H9 (cell line): ENCODE measurements around the gene GAMT. TPM values are rescaled to one million over a fixed set of nuclear protein-coding genes. Genes with fewer than 3 reads are reported as not detected.

Experiments
- DNase-seq: peaks from one replicate; pipeline ENCODE4 v3.0.0-alpha.2; 2017
- H2AFZ ChIP-seq: one replicate; pipeline ENCODE4 v1.6.1; 2013; ENCODE audit warnings: mild to moderate bottlenecking, low read length, control low read depth, moderate library complexity
- H2AK5ac ChIP-seq: 2 replicates; pipeline ENCODE4 v1.6.1; 2013; ENCODE audit warnings: low read length, control low read depth, mixed read lengths; ENCODE audit not compliant: insufficient read length
- H2BK120ac ChIP-seq: one replicate; pipeline ENCODE4 v1.6.1; 2013; ENCODE audit warnings: low read depth, mild to moderate bottlenecking, low read length, control low read depth, inconsistent platforms; ENCODE audit not compliant: poor library complexity, severe bottlenecking
- H2BK12ac ChIP-seq: 2 replicates; pipeline ENCODE4 v1.6.1; 2013; ENCODE audit warnings: low read length, control low read depth, mixed read lengths, low read depth; ENCODE audit not compliant: insufficient read length
- H2BK15ac ChIP-seq: 2 replicates; pipeline ENCODE4 v1.6.1; 2013; ENCODE audit warnings: low read depth, low read length, control low read depth
- H2BK20ac ChIP-seq: one replicate; pipeline ENCODE4 v1.6.1; 2013; ENCODE audit warnings: low read depth, mild to moderate bottlenecking, low read length, control low read depth, inconsistent platforms; ENCODE audit not compliant: poor library complexity, severe bottlenecking
- H2BK5ac ChIP-seq: 2 replicates; pipeline ENCODE4 v1.6.1; 2013; ENCODE audit warnings: low read length, control low read depth, mixed read lengths; ENCODE audit not compliant: insufficient read length
- H3K14ac ChIP-seq: 2 replicates; pipeline ENCODE4 v1.6.1; 2013; ENCODE audit warnings: low read length, control low read depth; ENCODE audit not compliant: insufficient read depth
- H3K18ac ChIP-seq: 2 replicates; pipeline ENCODE4 v1.6.1; 2013; ENCODE audit warnings: low read depth, mild to moderate bottlenecking, mixed read lengths, low read length, control low read depth; ENCODE audit not compliant: insufficient read length
- H3K23ac ChIP-seq: 2 replicates; pipeline ENCODE4 v1.6.1; 2013; ENCODE audit warnings: low read length, control low read depth, mixed read lengths, low read depth; ENCODE audit not compliant: insufficient read length
- H3K23me2 ChIP-seq: 2 replicates; pipeline ENCODE4 v1.6.1; 2013; ENCODE audit warnings: low read depth, mild to moderate bottlenecking, mixed read lengths, low read length, control low read depth; ENCODE audit not compliant: insufficient read length, poor library complexity, severe bottlenecking
- H3K27ac ChIP-seq: 2 replicates; pipeline ENCODE4 v1.5.1; 2013; ENCODE audit warnings: low read length, control low read depth, mixed read lengths, low read depth; ENCODE audit not compliant: insufficient read length
- H3K27me3 ChIP-seq: 2 replicates; pipeline ENCODE4 v1.6.1; 2013; ENCODE audit warnings: low read length, control low read depth, inconsistent platforms; ENCODE audit not compliant: insufficient read depth
- H3K4ac ChIP-seq: 2 replicates; pipeline ENCODE4 v1.6.1; 2013; ENCODE audit warnings: low read depth, mild to moderate bottlenecking, control low read depth, inconsistent platforms, low read length, moderate library complexity
- H3K4me1 ChIP-seq: 2 replicates; pipeline ENCODE4 v1.6.1; 2013; ENCODE audit warnings: low read length, control low read depth, inconsistent platforms; ENCODE audit not compliant: insufficient read depth
- H3K4me2 ChIP-seq: 2 replicates; pipeline ENCODE4 v1.6.1; 2013; ENCODE audit warnings: low read length, control low read depth, mixed read lengths; ENCODE audit not compliant: insufficient read length, insufficient read depth
- H3K56ac ChIP-seq: 2 replicates; pipeline ENCODE4 v1.6.1; 2013; ENCODE audit warnings: low read depth, mild to moderate bottlenecking, mixed read lengths, low read length, control low read depth; ENCODE audit not compliant: insufficient read length
- H3K79me1 ChIP-seq: 2 replicates; pipeline ENCODE4 v1.6.1; 2013; ENCODE audit warnings: low read depth, mild to moderate bottlenecking, moderate library complexity, low read length, control low read depth, inconsistent platforms; ENCODE audit not compliant: insufficient read depth, poor library complexity, severe bottlenecking
- H3K79me2 ChIP-seq: 2 replicates; pipeline ENCODE4 v1.6.1; 2013; ENCODE audit warnings: low read length, control low read depth, inconsistent platforms; ENCODE audit not compliant: insufficient read depth
- H3K9ac ChIP-seq: 2 replicates; pipeline ENCODE4 v1.6.1; 2013; ENCODE audit warnings: low read length, control low read depth, mixed read lengths; ENCODE audit not compliant: insufficient read length; ENCODE audit errors: extremely low read depth
- H3K9me3 ChIP-seq: one replicate; pipeline ENCODE4 v1.6.1; 2013; ENCODE audit warnings: low read depth, low read length, inconsistent platforms; ENCODE audit not compliant: control insufficient read depth
- H3T11ph ChIP-seq: one replicate; pipeline ENCODE4 v1.6.1; 2013; ENCODE audit warnings: mild to moderate bottlenecking, low read length, control low read depth, inconsistent platforms
- H4K20me1 ChIP-seq: one replicate; pipeline ENCODE4 v1.6.1; 2013; ENCODE audit not compliant: control insufficient read depth, insufficient read length, insufficient read depth
- H4K5ac ChIP-seq: 2 replicates; pipeline ENCODE4 v1.6.1; 2013; ENCODE audit warnings: low read depth, mild to moderate bottlenecking, mixed read lengths, low read length, control low read depth; ENCODE audit not compliant: insufficient read length
- H4K8ac ChIP-seq: replicated peaks from 2 replicates; pipeline ENCODE4 v1.6.1; 2013; ENCODE audit warnings: low read length, control low read depth, mixed read lengths, low read depth; ENCODE audit not compliant: insufficient read length
- H4K91ac ChIP-seq: 2 replicates; pipeline ENCODE4 v1.6.1; 2013; ENCODE audit warnings: low read depth, mild to moderate bottlenecking, moderate library complexity, mixed read lengths, low read length, control low read depth; ENCODE audit not compliant: insufficient read length
- H3K27ac Mint-ChIP-seq, 3 experiments: 2 replicates in 2 of 3; 3 replicates in 1 of 3; pipeline ENCODE4 v1.8.0; 2020 to 2021; ENCODE audit warnings: mixed read lengths in 3 of 3, mild to moderate bottlenecking in 1 of 3, moderate library complexity in 1 of 3
- H3K27me3 Mint-ChIP-seq: 2 replicates; pipeline ENCODE4 v1.8.0; 2021; ENCODE audit warnings: low read depth, mild to moderate bottlenecking, moderate library complexity, mixed read lengths
- H3K36me3 Mint-ChIP-seq, 3 experiments: 2 replicates in 2 of 3; 3 replicates in 1 of 3; pipeline ENCODE4 v1.8.0; 2020 to 2021; ENCODE audit warnings: low read depth in 3 of 3, mixed read lengths in 3 of 3; ENCODE audit not compliant: insufficient read depth in 1 of 3
- H3K4me1 Mint-ChIP-seq, 2 experiments: 2 replicates each; pipeline ENCODE4 v1.8.0; 2020; ENCODE audit warnings: mixed read lengths in 2 of 2
- H3K4me3 Mint-ChIP-seq, 2 experiments: 2 replicates in 1 of 2; 3 replicates in 1 of 2; pipeline ENCODE4 v1.8.0; 2020 to 2021; ENCODE audit warnings: mild to moderate bottlenecking in 2 of 2, mixed read lengths in 2 of 2, moderate library complexity in 1 of 2
- H3K9me3 Mint-ChIP-seq, 2 experiments: 2 replicates in 1 of 2; 3 replicates in 1 of 2; pipeline ENCODE4 v1.8.0; 2020; ENCODE audit warnings: mild to moderate bottlenecking in 2 of 2, mixed read lengths in 2 of 2, moderate library complexity in 1 of 2
- CTCF ChIP-seq: fragments of 200-600 bp; sonication (generic); conservative IDR thresholded peaks from 3 replicates; pipeline ENCODE4 v1.8.0; 2021; ENCODE audit warnings: antibody characterized with exemption, mild to moderate bottlenecking
- WGBS: extraction: QIAGEN DNeasy Blood & Tissue Kit; methylation state at CpG from one replicate; pipeline ENCODE4 v1.1.7; 2013; ENCODE audit warnings: missing lambda C conversion rate, low lambda C conversion rate, mixed read lengths; ENCODE audit not compliant: insufficient read length; ENCODE audit errors: extremely low coverage; 5-methylcytosine and 5-hydroxymethylcytosine counted together
- total RNA-seq: library from RNA; stranded (reverse); gene quantifications from 2 replicates; pipeline ENCODE4 v1.2.1, GENCODE V29; 2021

GAMT gene
- total RNA-seq, 1 experiment from 2014 or later = 26.6 TPM

GRCh38 chr19:1354970-1355567, 46.3 kb downstream of the GAMT start:
- Histone ChIP-seq H2AK5ac (no peak overlapping the region), H4K20me1 (peaks cover 2% of the 10 kb centered on the region), H3K9me3 (no peaks in the 10 kb centered on the region), H3K23ac (no peak overlapping the region), H4K8ac (no peak overlapping the region), H3K23me2 (peaks cover 9% of the 10 kb centered on the region), H3K27ac (no peak overlapping the region), H4K5ac (no peak overlapping the region), H2BK15ac (no peak overlapping the region), H3K9ac (peak overlapping the region; percentile 44), H3T11ph (no peak overlapping the region), H3K18ac (no peak overlapping the region), H3K56ac (no peak overlapping the region), H3K79me2 (no peaks in the 10 kb centered on the region), H3K4ac (no peak overlapping the region), H2BK5ac (no peak overlapping the region), H3K4me1 (no peaks in the 10 kb centered on the region), H2BK20ac (no peak overlapping the region), H3K79me1 (no peaks in the 10 kb centered on the region), H3K14ac (no peak overlapping the region), H3K4me2 (peak overlapping the region; percentile 67), H2AFZ (no peak overlapping the region), H4K91ac (no peak overlapping the region), H3K27me3 (no peaks in the 10 kb centered on the region), H2BK120ac (no peak overlapping the region), H2BK12ac (no peak overlapping the region)
- Mint-ChIP-seq H3K4me1 (peaks cover 43 to 45% of the 10 kb centered on the region in 2 experiments), H3K4me3 (peak overlapping the region; percentile 74 to 90), H3K36me3 (peaks cover 7 to 38% (median 37%) of the 10 kb centered on the region in 3 experiments; a peak in 6 of 7 replicates), H3K9me3 (no peaks in the 10 kb centered on the region), H3K27ac (no peak overlapping the region; a peak in 2 of 7 replicates), H3K27me3 (peaks cover 1% of the 10 kb centered on the region; the same call in 1 of the 2 replicates)
- no peak for TF ChIP-seq CTCF
- no peak for DNase-seq
- no CpG with 5 or more reads among the region's 61 CpGs for WGBS
